Activated CD8-positive, alpha-beta memory T cell treated with anti-CD3 and anti-CD28 coated beads, Interleukin-2, amount 50 U/mL, for 24 hours (primary cell): ENCODE results near the gene UBE4A.

Source experiments
- DNase-seq: peaks from one replicate; pipeline ENCODE4 v3.0.0-alpha.2; 2020; ENCODE audit errors: extremely low read depth

Gene UBE4A

DNA sequence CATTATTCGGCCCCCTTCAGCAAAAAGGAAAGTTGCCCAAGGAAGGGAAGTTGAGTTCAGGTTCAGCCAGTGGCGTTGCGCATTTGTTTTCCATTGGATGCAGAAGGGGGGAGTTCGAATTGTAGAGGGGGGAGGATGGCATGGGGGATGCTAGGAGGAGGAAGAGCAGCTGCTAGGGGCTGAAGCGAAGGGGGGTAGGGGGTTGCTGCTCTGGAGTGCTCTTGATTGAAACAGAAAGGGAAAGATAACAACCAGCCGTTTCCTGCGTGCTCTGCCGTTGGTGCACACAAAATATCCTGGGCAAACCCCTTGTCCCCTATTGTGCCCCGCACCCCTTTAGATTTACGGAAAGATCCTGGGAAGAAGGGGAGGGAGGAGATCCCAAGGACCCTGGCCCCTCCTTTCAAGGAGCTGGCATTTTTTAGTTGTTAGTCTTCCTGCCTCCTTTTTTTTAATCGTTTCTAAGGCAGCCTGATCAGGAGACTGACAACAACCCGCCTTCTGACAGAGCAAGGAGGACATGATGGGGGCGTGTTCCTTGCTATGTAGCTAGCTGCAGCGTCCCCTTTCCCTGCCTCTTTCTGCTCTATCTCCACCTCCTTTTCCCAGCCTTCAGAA is 79.0 kb downstream of the UBE4A start:
- peak; percentile 18 for DNase-seq

DNA sequence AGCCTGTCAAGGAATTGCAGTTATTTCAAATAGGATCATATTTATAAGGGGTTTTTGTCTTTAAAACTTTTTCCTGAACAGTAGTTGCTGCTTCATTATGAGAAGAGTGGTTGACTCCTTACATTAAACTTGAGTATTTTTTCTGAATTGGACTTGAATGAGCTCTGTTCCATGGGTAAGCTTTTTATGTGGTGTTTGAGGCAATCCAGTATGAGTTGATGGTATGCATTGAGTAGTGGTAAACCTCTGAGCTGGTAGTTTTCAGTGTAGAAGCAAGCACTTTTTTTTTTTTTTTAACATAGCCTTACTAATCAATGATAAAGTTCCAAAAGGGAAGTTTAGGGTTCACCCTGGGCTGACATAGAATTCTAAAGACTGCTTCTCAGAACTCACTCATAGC is 80.2 kb downstream of the UBE4A start:
- DNase-seq = no peak

DNA sequence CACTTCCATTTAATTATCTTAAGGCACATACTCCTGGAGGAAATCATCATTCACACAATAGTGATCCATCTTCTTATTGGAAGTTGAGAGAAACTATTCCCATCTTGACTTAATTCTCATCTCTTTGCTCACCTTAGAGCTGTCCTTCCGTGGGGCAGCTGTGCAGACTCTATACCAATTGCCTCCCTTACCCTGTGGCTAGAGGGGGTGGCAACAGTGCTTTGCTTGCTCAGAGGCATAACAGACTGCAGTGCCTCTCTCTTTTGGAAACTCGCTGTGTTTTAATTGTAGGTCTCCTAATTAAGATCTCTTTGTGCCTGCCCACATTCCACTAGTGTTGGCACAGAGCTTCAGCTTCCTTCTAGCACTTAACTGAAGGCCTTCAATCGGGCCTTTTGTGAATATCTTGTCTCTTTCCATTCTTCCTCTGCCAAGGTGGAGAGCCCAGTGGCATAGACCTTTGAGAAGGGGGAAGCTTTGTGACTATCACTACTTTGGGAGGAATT is 82.4 kb downstream of the UBE4A start:
- no peak for DNase-seq

DNA sequence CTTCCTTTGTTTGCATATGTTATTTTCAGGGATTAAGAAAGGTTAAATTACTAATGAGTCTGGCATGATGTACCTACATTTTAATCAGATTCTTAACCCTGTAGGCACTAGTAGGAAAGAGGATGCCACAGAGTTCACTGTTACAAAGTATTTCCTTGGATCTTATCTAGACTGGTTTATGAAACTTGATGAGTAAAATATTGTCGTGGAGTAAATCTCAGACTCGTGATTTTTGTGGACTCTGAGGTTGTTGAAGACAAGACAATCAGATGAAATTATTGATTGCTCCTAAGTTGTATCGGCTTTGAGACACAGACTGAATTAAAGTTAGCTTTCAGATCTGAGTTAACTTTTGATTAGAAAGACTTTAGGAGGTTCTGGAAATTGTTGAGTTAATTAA is 82.9 kb downstream of the UBE4A start:
- DNase-seq = no peak

DNA sequence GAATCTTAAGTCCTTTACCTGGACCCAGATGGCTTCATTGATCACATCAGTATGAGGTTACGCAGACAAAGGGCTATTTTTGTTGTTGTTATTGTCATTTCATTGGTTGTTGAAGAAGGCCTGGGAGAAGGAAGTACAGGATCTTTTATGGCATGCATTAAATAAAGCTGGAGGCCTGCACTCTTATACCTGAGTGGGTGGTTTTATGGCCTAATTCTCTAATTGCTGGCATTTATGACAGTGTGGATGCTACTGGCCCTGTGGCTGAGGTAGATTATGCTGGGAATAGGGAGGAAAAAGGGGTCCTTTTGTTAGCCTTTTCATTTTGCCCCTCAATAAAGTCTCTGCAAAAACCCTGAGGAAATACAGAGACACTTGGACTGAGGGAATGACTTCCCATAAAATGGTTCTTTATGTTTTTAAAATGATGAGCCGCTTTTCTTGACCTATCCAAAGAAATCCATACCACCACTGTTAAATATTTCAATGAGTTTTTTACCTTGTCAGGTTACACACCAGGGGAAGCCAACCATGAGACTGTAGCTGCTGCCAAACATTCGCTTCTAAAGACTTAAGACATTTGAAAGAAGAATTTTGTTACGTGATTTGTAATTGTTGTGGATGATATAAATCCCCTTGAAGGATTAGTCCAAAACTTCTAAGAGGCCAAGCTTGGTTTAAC is 83.6 kb downstream of the UBE4A start:
- DNase-seq = no peak

DNA sequence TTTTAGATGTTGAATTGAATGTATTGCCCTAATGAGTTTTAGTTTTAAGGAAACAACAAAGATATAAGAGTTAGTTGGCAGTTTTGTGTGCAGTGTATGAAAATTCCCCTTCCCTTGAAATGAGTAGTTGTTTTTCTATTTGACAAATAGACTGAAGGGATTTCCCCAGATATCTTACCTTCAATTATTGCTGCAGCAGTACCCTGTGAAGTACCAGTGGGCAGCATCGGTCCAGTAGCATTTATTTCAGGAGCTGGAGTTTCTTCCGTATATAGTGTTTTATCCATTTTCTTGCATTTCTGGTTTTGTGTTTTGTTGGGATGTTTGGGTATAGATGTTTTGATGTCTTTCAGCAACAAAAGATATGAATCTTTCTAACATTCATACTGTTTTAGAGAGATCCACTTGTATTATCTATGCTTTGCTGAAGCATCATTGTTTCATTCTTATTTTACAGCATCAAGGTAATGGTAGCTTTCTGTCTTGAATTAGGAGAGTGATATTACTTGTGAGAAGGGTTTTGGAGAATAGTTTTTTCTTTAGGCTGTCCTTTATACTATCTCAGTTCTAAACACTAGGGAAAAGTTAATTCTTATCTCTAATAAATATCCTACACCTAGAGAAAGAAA is 84.3 kb downstream of the UBE4A start:
- no peak for DNase-seq

DNA sequence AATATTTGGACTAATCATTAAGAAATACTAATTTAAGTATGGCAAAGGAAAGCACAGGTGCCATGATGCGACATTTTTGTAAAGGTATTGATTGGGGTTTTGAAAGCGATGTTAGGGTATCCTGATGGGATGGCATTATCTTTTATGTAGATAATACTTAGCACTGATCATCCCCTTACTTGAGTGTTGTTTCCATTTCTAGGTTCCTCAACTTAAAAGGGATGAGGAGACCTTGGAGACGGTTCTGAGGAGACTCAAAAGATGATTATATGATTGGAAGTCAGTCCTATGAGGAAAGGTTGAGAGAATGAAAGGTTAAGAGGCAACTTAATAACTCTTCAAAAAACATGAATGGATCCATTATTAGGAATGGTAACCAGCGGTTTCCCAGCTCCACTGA is 88.0 kb downstream of the UBE4A start:
- no peak for DNase-seq

DNA sequence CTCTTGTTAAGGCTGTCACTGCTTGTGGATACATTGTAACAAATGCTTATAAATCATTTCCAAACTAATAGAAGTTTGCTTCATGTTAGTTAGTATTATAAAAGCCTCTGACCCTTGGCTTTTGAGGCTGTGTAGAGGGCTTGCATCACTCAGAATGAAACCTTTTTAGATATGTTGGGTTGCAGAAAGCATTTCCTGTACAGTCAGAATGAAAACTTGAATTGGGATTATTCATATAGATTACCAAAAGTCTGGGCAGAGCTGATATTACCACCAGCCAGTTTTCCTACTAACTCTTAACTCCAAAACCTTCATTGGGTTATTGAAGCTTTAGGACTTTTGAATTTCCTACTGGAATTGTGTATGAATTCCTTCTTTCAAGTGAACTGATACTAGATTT is 88.9 kb downstream of the UBE4A start:
- DNase-seq = no peak
